Kidney tubule cell (primary cell): ENCODE measurements around the gene PCDHGA12.
"Not testable (repeated sequence)": the region's sequence is repeated elsewhere in the genome, so short reads cannot be mapped to it uniquely, and the experiment has no call there.

ENCODE experiments used
- DNase-seq: peaks from one replicate; pipeline ENCODE4 v3.0.0-alpha.2; 2018; ENCODE audit warnings: low spot score

The PCDHGA12 gene

DNA sequence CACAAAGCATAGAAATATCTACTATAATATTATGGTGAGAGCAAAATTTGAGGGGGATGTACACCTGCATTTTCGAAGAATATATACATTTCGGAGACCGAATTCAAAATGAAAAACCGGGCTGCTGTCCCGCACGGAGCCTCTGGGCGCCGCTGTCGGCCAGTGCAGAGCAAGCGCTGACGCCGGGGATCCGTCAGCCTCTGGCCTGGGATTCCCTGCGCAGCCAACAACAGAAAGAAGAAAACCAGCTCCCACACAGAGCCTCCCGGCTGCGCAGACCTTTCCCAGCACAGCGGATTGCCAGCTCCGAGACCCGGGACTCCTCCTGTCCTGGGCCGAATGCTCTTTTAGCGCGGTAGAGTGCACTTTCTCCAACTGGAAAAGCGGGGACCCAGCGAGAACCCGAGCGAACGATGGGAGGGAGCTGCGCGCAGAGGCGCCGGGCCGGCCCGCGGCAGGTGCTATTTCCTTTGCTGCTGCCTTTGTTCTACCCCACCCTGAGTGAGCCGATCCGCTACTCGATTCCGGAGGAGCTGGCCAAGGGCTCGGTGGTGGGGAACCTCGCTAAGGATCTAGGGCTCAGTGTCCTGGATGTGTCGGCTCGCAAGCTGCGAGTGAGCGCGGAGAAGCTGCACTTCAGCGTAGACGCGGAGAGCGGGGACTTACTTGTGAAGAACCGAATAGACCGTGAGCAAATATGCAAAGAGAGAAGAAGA lies 22.4 kb upstream of the PCDHGA12 start, which contains the start of gene PCDHGB6:
PCDHGB6 (plus strand) TSS at position 232 of the 716 bp plus-strand sequence; CDS start at position 414, 182 bp downstream.
- peak; percentile 47 for DNase-seq

DNA sequence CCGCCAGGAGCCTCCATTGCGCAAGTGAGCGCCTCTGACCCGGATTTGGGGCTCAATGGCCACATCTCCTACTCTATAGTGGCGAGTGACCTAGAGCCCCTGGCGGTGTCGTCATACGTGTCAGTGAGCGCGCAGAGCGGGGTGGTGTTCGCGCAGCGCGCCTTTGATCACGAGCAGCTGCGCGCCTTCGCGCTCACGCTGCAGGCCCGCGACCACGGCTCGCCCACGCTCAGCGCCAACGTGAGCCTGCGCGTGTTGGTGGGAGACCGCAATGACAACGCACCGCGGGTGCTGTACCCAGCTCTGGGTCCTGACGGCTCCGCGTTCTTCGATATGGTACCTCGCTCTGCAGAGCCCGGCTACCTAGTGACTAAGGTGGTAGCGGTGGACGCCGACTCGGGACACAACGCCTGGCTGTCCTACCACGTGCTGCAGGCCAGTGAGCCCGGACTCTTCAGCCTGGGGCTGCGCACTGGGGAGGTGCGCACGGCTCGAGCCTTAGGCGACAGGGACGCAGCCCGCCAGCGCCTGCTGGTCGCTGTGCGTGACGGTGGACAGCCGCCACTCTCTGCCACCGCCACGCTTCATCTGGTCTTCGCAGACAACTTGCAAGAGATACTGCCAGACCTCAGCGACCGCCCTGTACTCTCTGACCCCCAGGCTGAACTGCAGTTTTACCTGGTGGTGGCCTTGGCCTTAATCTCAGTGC lies 20.6 kb upstream of the PCDHGA12 start:
- no peak for DNase-seq

DNA sequence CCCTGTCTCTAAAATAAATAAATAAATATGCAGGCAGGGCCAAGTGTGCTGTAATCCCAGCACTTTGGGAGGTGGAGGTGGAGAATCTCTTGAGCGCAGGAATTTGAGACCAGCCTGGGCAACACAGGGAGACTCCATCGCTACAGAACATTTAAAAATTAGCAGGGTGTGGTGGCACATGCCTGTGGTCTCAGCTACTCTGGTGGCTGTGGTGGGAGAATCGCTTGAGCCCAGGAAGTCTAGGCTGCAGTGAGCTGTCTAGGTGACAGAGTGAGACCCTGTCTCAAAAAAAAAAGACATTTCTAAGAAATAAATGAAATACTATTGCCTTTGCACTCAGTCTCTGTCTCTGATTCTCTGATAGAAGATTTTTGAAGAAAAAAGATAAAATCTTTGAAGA lies 18.7 kb upstream of the PCDHGA12 start:
- no peak for DNase-seq

DNA sequence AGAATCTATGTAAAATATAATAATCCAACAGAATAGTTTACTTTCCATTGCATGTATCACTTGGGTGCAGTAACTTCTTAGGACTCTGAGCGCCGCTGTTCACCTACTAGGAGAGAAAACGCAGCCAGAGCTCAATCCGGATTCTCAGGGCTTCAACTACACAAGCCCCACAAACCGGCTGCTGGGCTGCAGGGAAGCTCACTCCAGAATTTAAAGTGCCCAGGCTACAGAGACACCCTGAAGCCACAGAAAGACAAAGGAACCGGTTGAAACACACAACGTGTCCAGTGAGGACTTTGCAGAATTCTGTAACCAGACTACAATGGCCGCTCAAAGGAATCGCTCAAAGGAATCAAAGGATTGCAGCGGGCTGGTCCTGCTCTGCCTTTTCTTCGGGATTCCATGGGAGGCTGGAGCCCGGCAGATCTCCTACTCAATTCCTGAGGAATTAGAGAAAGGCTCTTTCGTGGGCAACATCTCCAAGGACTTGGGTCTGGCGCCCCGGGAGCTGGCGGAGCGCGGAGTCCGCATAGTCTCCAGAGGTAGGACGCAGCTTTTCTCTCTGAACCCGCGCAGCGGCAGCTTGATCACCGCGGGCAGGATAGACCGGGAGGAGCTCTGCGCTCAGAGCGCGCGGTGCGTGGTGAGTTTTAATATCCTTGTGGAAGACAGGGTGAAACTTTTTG lies 17.3 kb upstream of the PCDHGA12 start, which contains the start of gene PCDHGA10:
PCDHGA10 (plus strand) TSS at position 134 of the 686 bp plus-strand sequence; CDS start at position 323, 189 bp downstream.
- peak; percentile 58 for DNase-seq

DNA sequence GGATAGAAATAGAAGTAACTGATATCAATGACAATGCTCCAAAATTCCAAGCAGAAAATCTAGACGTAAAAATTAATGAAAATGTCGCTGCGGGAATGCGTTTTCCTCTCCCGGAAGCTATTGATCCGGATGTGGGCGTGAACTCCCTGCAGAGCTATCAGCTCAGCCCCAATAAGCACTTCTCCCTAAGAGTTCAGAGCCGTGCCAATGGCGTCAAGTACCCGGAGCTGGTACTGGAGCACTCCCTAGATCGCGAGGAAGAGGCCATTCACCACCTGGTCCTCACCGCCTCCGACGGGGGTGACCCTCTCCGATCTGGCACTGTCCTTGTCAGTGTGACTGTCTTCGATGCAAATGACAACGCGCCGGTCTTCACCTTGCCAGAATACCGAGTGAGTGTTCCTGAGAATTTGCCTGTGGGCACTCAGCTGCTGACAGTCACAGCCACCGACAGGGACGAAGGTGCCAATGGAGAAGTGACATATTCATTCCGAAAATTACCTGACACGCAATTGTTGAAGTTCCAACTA lies 16.7 kb upstream of the PCDHGA12 start:
- no peak for DNase-seq

DNA sequence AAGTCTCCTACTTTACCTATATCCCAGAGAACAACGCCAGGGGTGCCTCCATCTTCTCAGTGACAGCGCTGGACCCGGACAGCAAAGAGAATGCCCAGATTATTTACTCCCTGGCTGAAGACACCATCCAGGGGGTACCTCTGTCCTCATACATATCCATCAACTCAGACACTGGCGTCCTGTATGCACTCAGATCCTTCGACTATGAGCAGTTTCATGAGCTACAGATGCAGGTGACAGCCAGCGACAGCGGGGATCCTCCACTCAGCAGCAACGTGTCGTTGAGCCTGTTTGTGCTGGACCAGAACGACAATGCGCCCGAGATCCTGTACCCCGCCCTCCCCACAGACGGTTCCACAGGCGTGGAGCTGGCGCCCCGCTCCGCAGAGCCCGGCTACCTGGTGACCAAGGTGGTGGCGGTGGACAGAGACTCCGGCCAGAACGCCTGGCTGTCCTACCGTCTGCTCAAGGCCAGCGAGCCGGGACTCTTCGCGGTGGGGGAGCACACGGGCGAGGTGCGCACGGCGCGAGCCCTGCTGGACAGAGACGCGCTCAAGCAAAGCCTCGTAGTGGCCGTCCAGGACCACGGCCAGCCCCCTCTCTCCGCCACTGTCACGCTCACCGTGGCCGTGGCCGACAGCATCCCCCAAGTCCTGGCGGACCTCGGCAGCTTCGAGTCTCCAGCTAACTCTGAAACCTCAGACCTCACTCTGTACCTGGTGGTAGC lies 15.6 kb upstream of the PCDHGA12 start:
- DNase-seq: not testable (repeated sequence)

DNA sequence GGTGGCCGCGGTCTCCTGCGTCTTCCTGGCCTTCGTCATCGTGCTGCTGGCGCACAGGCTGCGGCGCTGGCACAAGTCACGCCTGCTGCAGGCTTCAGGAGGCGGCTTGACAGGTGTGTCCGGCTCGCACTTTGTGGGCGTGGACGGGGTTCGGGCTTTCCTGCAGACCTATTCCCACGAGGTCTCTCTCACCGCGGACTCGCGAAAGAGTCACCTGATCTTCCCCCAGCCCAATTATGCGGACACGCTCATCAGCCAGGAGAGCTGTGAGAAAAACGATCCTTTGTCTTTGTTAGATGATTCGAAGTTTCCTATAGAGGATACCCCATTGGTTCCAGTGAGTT lies 15.1 kb upstream of the PCDHGA12 start:
- not testable (repeated sequence) for DNase-seq

DNA sequence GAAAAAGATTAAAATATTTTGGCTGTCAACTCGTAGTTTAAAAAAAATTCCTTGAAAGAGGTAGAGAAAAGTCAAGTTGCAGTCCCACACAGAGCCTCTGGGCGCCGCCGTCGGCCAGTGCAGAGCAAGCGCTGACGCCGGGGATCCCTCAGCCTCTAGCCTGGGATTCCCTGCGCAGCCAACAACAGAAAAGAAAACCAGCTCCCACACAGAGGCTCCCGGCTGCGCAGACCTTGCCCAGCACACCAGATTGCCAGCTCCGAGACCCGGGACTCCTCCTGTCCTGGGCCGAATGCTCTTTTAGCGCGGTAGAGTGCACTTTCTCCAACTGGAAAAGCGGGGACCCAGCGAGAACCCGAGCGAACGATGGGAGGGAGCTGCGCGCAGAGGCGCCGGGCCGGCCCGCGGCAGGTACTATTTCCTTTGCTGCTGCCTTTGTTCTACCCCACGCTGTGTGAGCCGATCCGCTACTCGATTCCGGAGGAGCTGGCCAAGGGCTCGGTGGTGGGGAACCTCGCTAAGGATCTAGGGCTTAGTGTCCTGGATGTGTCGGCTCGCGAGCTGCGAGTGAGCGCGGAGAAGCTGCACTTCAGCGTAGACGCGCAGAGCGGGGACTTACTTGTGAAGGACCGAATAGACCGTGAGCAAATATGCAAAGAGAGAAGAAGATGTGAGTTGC lies 12.7 kb upstream of the PCDHGA12 start, which contains the start of gene PCDHGB7:
PCDHGB7 (plus strand) TSS at position 184 of the 679 bp plus-strand sequence; CDS start at position 367, 183 bp downstream.
- peak; percentile 80 for DNase-seq

DNA sequence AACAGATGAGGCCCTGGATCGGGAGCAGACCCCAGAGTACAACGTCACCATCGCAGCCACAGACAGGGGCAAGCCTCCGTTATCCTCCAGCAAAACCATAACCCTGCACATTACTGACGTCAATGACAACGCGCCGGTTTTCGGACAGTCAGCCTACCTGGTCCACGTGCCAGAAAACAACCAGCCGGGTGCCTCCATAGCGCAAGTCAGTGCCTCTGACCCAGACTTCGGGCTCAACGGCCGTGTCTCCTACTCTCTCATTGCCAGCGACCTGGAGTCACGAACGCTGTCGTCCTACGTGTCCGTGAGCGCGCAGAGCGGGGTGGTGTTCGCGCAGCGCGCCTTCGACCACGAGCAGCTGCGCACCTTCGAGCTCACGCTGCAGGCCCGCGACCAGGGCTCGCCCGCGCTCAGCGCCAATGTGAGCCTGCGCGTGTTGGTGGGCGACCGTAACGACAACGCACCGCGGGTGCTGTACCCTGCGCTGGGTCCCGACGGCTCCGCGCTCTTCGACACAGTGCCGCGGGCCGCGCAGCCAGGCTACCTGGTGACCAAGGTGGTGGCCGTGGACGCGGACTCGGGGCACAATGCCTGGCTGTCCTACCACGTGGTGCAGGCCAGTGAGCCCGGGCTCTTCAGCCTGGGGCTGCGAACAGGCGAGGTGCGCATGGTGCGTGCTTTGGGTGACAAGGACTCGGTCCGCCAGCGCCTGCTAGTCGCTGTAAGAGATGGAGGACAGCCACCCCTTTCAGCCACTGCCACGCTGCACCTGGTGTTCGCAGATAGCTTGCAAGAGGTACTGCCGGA lies 11.0 kb upstream of the PCDHGA12 start:
- no peak for DNase-seq

DNA sequence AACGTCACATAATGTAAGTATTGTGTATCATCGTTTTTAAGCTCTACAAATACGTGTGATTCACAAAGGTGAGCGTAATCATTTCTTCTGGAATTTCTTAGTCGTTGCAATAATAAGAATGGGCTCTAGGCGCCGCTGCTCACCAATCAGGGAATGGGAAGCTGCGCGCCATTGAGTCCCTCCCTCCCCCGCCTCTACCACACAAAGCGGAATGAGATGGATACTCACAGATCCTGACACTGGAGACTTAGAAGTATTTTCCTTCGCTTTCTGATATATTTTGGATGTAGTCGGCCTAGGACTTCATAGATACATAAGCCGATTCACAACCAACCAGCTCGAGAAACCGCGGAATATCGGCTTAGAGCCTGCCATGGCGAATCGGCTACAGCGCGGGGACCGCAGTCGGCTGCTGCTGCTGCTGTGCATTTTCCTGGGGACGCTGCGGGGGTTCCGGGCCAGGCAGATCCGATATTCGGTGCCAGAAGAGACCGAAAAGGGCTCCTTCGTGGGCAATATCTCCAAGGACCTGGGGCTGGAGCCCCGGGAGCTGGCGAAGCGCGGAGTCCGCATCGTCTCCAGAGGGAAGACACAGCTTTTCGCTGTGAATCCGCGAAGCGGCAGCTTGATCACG lies 9.3 kb upstream of the PCDHGA12 start, which contains the start of gene PCDHGA11:
PCDHGA11 (plus strand) TSS at position 197 of the 634 bp plus-strand sequence; CDS start at position 374, 177 bp downstream.
- peak; percentile 56 for DNase-seq

DNA sequence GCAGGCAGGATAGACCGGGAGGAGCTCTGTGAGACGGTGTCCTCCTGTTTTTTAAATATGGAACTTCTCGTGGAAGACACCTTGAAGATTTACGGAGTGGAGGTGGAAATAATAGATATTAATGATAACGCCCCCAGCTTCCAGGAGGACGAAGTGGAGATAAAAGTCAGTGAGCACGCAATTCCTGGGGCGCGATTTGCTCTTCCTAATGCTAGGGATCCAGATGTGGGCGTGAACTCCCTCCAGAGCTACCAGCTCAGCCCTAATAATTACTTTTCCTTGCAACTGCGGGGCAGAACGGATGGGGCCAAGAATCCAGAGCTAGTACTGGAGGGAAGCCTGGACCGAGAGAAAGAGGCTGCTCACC lies 8.8 kb upstream of the PCDHGA12 start:
- DNase-seq: no peak

DNA sequence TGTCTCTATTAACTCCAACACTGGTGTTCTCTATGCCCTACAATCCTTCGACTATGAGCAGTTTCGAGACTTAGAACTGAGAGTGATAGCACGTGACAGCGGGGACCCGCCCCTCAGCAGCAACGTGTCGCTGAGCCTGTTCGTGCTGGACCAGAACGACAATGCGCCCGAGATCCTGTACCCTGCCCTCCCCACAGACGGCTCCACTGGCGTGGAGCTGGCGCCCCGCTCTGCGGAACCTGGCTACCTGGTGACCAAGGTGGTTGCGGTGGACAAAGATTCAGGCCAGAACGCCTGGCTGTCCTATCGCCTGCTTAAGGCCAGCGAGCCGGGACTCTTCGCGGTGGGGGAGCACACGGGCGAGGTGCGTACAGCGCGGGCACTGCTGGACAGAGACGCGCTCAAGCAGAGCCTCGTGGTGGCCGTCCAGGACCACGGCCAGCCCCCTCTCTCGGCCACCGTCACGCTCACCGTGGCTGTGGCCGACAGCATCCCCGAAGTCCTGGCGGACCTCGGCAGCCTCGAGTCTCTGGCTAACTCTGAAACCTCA lies 7.5 kb upstream of the PCDHGA12 start:
- no peak for DNase-seq

DNA sequence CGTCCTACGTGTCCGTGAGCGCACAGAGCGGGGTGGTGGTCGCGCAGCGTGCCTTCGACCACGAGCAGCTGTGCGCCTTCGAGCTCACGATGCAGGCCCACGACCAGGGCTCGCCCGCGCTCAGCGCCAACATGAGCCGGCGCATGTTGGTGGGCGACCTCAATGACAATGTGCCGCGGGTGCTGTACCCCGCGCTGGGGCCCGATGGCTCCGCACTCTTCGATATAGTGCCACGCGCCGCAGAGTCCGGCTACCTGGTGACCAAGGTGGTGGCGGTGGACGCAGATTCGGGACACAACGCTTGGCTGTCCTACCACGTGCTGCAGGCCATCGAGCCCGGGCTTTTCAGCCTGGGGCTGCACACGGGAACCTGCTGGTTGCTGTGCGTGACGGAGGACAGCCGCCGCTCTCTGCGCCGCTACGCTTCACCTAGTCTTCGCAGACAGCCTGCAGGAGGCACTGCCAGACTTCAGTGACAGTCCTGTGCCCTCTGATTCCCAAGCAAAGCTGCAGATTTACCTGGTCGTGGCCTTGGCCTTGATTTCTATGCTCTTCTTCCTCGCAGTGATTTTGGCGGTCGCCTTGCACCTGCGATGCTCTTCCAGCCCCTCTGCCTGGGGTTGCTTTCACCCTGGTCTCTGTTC lies 2.4 kb upstream of the PCDHGA12 start:
- DNase-seq: no peak

DNA sequence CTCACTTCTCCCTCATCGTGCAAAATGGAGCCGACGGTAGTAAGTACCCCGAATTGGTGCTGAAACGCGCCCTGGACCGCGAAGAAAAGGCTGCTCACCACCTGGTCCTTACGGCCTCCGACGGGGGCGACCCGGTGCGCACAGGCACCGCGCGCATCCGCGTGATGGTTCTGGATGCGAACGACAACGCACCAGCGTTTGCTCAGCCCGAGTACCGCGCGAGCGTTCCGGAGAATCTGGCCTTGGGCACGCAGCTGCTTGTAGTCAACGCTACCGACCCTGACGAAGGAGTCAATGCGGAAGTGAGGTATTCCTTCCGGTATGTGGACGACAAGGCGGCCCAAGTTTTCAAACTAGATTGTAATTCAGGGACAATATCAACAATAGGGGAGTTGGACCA lies 979 bp downstream of the PCDHGA12 start:
- no peak for DNase-seq

DNA sequence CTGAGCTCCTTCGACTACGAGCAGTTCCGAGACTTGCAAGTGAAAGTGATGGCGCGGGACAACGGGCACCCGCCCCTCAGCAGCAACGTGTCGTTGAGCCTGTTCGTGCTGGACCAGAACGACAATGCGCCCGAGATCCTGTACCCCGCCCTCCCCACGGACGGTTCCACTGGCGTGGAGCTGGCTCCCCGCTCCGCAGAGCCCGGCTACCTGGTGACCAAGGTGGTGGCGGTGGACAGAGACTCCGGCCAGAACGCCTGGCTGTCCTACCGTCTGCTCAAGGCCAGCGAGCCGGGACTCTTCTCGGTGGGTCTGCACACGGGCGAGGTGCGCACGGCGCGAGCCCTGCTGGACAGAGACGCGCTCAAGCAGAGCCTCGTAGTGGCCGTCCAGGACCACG lies 2.0 kb downstream of the PCDHGA12 start:
- DNase-seq: not testable (repeated sequence)

DNA sequence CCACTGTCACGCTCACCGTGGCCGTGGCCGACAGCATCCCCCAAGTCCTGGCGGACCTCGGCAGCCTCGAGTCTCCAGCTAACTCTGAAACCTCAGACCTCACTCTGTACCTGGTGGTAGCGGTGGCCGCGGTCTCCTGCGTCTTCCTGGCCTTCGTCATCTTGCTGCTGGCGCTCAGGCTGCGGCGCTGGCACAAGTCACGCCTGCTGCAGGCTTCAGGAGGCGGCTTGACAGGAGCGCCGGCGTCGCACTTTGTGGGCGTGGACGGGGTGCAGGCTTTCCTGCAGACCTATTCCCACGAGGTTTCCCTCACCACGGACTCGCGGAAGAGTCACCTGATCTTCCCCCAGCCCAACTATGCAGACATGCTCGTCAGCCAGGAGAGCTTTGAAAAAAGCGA lies 2.4 kb downstream of the PCDHGA12 start:
- DNase-seq: not testable (repeated sequence)

DNA sequence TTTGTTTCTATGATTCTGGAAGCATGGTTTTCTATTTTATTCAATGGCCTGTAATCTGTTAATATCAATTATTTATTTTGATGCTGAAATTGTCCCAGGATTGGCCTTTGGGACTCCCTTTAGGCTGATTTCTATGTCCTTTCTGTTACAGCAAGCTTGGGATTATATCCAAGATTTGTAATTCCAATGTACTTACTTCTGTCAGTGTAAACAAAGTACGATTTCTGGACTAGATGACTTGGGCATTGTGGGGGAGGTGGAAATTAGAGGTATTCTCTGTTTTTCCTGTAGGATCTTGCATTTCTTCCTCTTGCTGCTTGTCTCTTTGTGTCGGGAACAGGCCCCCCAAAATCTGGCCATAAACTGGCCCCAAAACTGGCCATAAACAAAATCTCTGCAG lies 3.7 kb downstream of the PCDHGA12 start:
- no peak for DNase-seq

DNA sequence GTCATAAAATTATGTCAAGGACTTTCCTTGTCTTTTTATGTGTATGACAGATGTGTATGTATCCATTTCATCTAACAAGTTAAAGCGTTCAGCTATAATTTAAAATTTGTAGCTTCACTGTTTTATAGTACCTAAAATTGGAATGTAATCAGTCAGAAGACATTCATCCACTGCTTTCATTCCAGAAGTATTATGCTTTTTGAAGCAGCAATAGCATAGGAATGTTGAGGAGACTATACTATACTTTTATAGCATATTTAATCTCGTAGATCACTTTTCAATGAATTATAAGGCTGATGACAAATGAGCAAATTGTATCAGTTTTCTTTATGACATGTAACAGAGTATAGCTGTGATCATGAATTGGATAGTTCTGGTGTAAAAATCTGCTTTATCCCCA lies 6.9 kb downstream of the PCDHGA12 start:
- no peak for DNase-seq
